Measurements from ENCODE around the gene GNRH2.

DNA sequence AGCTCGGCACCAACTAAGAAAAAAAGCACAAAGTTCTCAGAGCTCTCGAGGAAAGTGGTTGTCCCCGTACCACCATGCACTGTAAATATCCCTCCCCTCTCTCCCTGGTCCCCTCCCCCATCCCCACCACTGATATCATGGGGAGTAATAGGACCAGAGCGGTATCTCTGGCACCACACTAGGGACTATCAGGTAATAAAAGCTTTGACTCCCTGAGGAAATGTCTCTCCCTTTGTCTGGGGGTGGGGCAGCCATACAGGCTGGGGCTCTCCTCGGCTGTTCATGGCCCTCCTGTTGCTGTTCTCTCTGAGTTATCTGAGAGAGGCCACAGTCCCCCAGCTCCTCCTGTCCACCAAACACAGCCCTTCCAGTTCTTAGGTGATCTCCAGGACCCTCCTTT, 5.0 kb upstream of the GNRH2 start:
- TF ChIP-seq CTCF (IDR thresholded peaks at IDR 0.05) (no peak), REST (IDR thresholded peaks at IDR 0.05; ENCODE audit: low read depth, low read length) (no peak), FOSL2 (IDR thresholded peaks at IDR 0.05; ENCODE audit: borderline replicate concordance, low read depth) (no peak), JUND (IDR thresholded peaks at IDR 0.05) (no peak), POLR2AphosphoS5 (IDR thresholded peaks at IDR 0.05; ENCODE audit: low read depth, low read length) (no peak), TAF1 (IDR thresholded peaks at IDR 0.05; ENCODE audit: borderline replicate concordance, low read depth, low read length) (no peak)
